ENCODE data around the gene DEAF1. TPM values are rescaled to one million over a fixed set of nuclear protein-coding genes. Genes with fewer than 3 reads are reported as not detected.

Gene DEAF1
- total and polyA plus RNA-seq, 2 of the 13 experiments (the other 11 are each of a cell fraction or from before 2014, with no cell fraction given), result 22.3 to 29.6 TPM

GRCh38 chr11:610146-610801 is 84.7 kb downstream of the DEAF1 start:
- Histone ChIP-seq H3K9me3 (ENCODE audit: low read length) (no peaks in the 10 kb centered on the region), H3K4me3 (replicated peaks in 1 of 3; ENCODE audit: insufficient read depth in 1 of 3, low read depth in 2 of 3, low read length in 3 of 3) (no peak overlapping the region), H3K36me3 (replicated peaks in 1 of 2; ENCODE audit: control insufficient read depth in 1 of 2, insufficient read depth in 2 of 2, low read length in 2 of 2) (peaks cover 47 to 82% of the 10 kb centered on the region in 2 experiments; a peak in 4 of 5 replicates), H3K27ac (ENCODE audit: extremely low read length, insufficient read depth, low read length) (no peak overlapping the region), H3K27me3 (ENCODE audit: control insufficient read depth in 1 of 2, insufficient read depth in 2 of 2, low read length in 2 of 2) (no peaks in the 10 kb centered on the region), H3K9ac (ENCODE audit: insufficient read depth, low read depth, low read length) (no peak overlapping the region), H3K4me2 (ENCODE audit: low read depth, low read length) (no peak overlapping the region), H4K20me1 (ENCODE audit: insufficient read depth, low read length) (peaks cover 3% of the 10 kb centered on the region; the same call in 1 of the 2 replicates), H3K4me1 (ENCODE audit: insufficient read depth, low read length) (no peaks in the 10 kb centered on the region), H3K79me2 (ENCODE audit: insufficient read depth, low read length) (no peaks in the 10 kb centered on the region), H2AFZ (ENCODE audit: low read length) (no peak overlapping the region)
- CTCF ChIA-PET (ENCODE audit: low intra/inter-chr PET ratio, low total read pairs), result no interaction called here
- POLR2A ChIA-PET, result no interaction called here
- ATAC-seq (no peak), DNase-seq (ENCODE audit: low spot score) (no peak), FAIRE-seq (no peak)
- in situ Hi-C loops (cut with HindIII; ENCODE audit: extremely low pct_ligation_motif_present, low pct_unique_long_range_greater_than_20kb) (no loop called here), intact Hi-C loops (cut with micrococcal nuclease; ENCODE audit: unreplicated experiment) (loop anchor here (10.0 kb wide), 1 partner anchor 55 kb away; no protein-coding TSS in a partner anchor)
- no TSS peak for BruUV-seq (replicated peaks)
- 98% methylated on average over 8 of the region's 18 CpGs for WGBS (ENCODE audit: low lambda C conversion rate)
- TF ChIP-seq ZNF383 (CRISPR knock-in tag; IDR thresholded peaks at IDR 0.05; ENCODE audit: borderline replicate concordance) (no peak), ZMYM4 (CRISPR knock-in tag; IDR thresholded peaks at IDR 0.05) (no peak), MYNN (CRISPR knock-in tag; IDR thresholded peaks at IDR 0.05; ENCODE audit: low read depth) (no peak), AGO2 (optimal IDR thresholded peaks at IDR 0.05; ENCODE audit: low read depth, low read length) (peak; percentile 83)

- Histone ChIP-seq H3K4me3 (replicated peaks in 1 of 3; ENCODE audit: insufficient read depth in 1 of 3, low read depth in 2 of 3, low read length in 3 of 3) (no peak overlapping the region), H3K27me3 (ENCODE audit: control insufficient read depth in 1 of 2, insufficient read depth in 2 of 2, low read length in 2 of 2) (no peaks in the 10 kb centered on the region), H3K9ac (ENCODE audit: insufficient read depth, low read depth, low read length) (no peak overlapping the region), H4K20me1 (ENCODE audit: insufficient read depth, low read length) (peaks cover 3% of the 10 kb centered on the region; the same call in 1 of the 2 replicates), H3K79me2 (ENCODE audit: insufficient read depth, low read length) (no peaks in the 10 kb centered on the region), H3K27ac (ENCODE audit: extremely low read length, insufficient read depth, low read length) (no peak overlapping the region), H3K9me3 (ENCODE audit: low read length) (no peaks in the 10 kb centered on the region), H3K36me3 (replicated peaks in 1 of 2; ENCODE audit: control insufficient read depth in 1 of 2, insufficient read depth in 2 of 2, low read length in 2 of 2) (peaks cover 54 to 88% of the 10 kb centered on the region in 2 experiments; a peak in 4 of 5 replicates), H3K4me1 (ENCODE audit: insufficient read depth, low read length) (no peaks in the 10 kb centered on the region), H2AFZ (ENCODE audit: low read length) (no peak overlapping the region), H3K4me2 (ENCODE audit: low read depth, low read length) (no peak overlapping the region)
- DNase-seq (ENCODE audit: low spot score) (no peak), FAIRE-seq (no peak), ATAC-seq (no peak)
- ChIA-PET CTCF (ENCODE audit: low intra/inter-chr PET ratio, low total read pairs) (no interaction called here), POLR2A (no interaction called here)
- 97% methylated on average over 17 of the region's 28 CpGs for WGBS (ENCODE audit: low lambda C conversion rate)
- in situ Hi-C loops (cut with HindIII; ENCODE audit: extremely low pct_ligation_motif_present, low pct_unique_long_range_greater_than_20kb), result no loop called here
- TF ChIP-seq POLR2A (IDR thresholded peaks at IDR 0.05; ENCODE audit: insufficient read depth in 1 of 2, low read depth in 2 of 2, low read length in 2 of 2) (0 out of 4 replicates have a peak, but pooled peaks of 1 of the 2 experiments have one; percentile 20), AGO2 (optimal IDR thresholded peaks at IDR 0.05; ENCODE audit: low read depth, low read length) (peak; percentile 20), ZBTB39 (CRISPR knock-in tag; IDR thresholded peaks at IDR 0.05) (no peak), ZNF724P (CRISPR knock-in tag; IDR thresholded peaks at IDR 0.05; ENCODE audit: borderline replicate concordance) (no peak)
- BruUV-seq (replicated peaks), result no TSS peak
- intact Hi-C loops (cut with micrococcal nuclease; ENCODE audit: unreplicated experiment), result no loop called here
These were observed 85.6 kb downstream of the DEAF1 start for GRCh38 chr11:609341-609811.
